Fibroblast of skin of right quadriceps (primary cell): Measurements from ENCODE around the gene MACROD1.

Experiments used
- DNase-seq: peaks from one replicate; pipeline ENCODE4 v3.0.0-alpha.2; 2013

MACROD1 gene

GRCh38 chr11:64150481-64151239, 15.3 kb downstream of the MACROD1 start:
- no peak for DNase-seq

- no peak for DNase-seq
Measured at GRCh38 chr11:64150051-64150450, 15.9 kb downstream of the MACROD1 start.

- DNase-seq, result no peak
Measured at GRCh38 chr11:64148917-64149617, 16.8 kb downstream of the MACROD1 start.

GRCh38 chr11:64148226-64148916, 17.5 kb downstream of the MACROD1 start:
- DNase-seq, result peak; percentile 78

- DNase-seq, result peak; percentile 41
Measured at GRCh38 chr11:64146036-64146955, 19.6 kb downstream of the MACROD1 start.

- DNase-seq, result no peak
Measured at GRCh38 chr11:64144587-64145472, 21.1 kb downstream of the MACROD1 start.

- DNase-seq, result no peak
Measured at GRCh38 chr11:64141081-64141783, 24.7 kb downstream of the MACROD1 start.

GRCh38 chr11:64140082-64140481, 25.8 kb downstream of the MACROD1 start:
- no peak for DNase-seq

- DNase-seq, result no peak
Measured at GRCh38 chr11:64139049-64139448, 26.9 kb downstream of the MACROD1 start.

- no peak for DNase-seq
Measured at GRCh38 chr11:64138398-64138797, 27.5 kb downstream of the MACROD1 start.

GRCh38 chr11:64136765-64137441, 29.0 kb downstream of the MACROD1 start:
- no peak for DNase-seq

- no peak for DNase-seq
Measured at GRCh38 chr11:64135711-64136110, 30.2 kb downstream of the MACROD1 start.

- DNase-seq, result no peak
Measured at GRCh38 chr11:64134963-64135362, 30.9 kb downstream of the MACROD1 start.

- no peak for DNase-seq
Measured at GRCh38 chr11:64132982-64133705, 32.8 kb downstream of the MACROD1 start.

- no peak for DNase-seq
Measured at GRCh38 chr11:64132191-64132771, 33.6 kb downstream of the MACROD1 start.

GRCh38 chr11:64131683-64132190, 34.2 kb downstream of the MACROD1 start:
- no peak for DNase-seq

GRCh38 chr11:64130618-64131017, 35.3 kb downstream of the MACROD1 start:
- no peak for DNase-seq

- no peak for DNase-seq
Measured at GRCh38 chr11:64129403-64129802, 36.5 kb downstream of the MACROD1 start.
